Esophagus mucosa (tissue), 1 donor: ENCODE data around the gene EMX2. TPM values are rescaled to one million over a fixed set of nuclear protein-coding genes. Genes with fewer than 3 reads are reported as not detected.

Source experiments
- total RNA-seq: library from RNA; stranded (reverse); gene quantifications from one replicate; pipeline ENCODE4 v1.2.4, GENCODE V29; 2023
- donor health status: DM: yes; HTN: yes; CAD: no.

The EMX2 gene
- total RNA-seq, 1 donor from 2014 or later = not detected

Other genes starting within 250 kb of the EMX2 start
- gene PDZD8, start 167.3 kb upstream of the EMX2 start, total RNA-seq = 39.0 TPM